Upper lobe of right lung (tissue), 1 donor: ENCODE measurements around the gene RGMB. TPM values are rescaled to one million over a fixed set of nuclear protein-coding genes. Genes with fewer than 3 reads are reported as not detected.

Experiments used
- ATAC-seq: fragments of 200-7000 bp; cut with Tn5 transposase; one replicate; pipeline ENCODE4 v1.9.1; 2020; ENCODE audit warnings: mild to moderate bottlenecking, moderate library complexity
- DNase-seq: peaks from one replicate; pipeline ENCODE4 v3.0.0-alpha.2; 2020
- H3K27ac ChIP-seq: fragments of 200-600 bp; one replicate; pipeline ENCODE4 v1.8.0; 2022
- H3K27me3 ChIP-seq: fragments of 200-600 bp; one replicate; pipeline ENCODE4 v1.8.0; 2022; ENCODE audit warnings: mild to moderate bottlenecking
- H3K36me3 ChIP-seq: fragments of 200-600 bp; one replicate; pipeline ENCODE4 v1.8.0; 2022
- H3K4me1 ChIP-seq: fragments of 200-600 bp; one replicate; pipeline ENCODE4 v1.8.0; 2022
- H3K4me3 ChIP-seq: fragments of 200-600 bp; one replicate; pipeline ENCODE4 v1.8.0; 2022; ENCODE audit warnings: mild to moderate bottlenecking
- H3K9me3 ChIP-seq: fragments of 200-600 bp; one replicate; pipeline ENCODE4 v1.8.0; 2022
- intact Hi-C: fragments of 100-400 bp; cut with DNase I; formaldehyde crosslinking; loops from one replicate; pipeline ENCODE4 v1.11.0; 2022
- total RNA-seq: library from RNA; stranded (reverse); fragmentation: NEBNext Ultra II Directional; extraction: Animal tissue kit (Norgen Biotek cat#: 25700); gene quantifications from one replicate; pipeline ENCODE4 v1.2.1, GENCODE V29; 2021
- TF ChIP-seq, protein P1 (sequence below): fragments of 200-600 bp; IDR thresholded peaks from one replicate; pipeline ENCODE4 v1.8.0; 2022; ENCODE audit warnings: antibody characterized with exemption
- donor health status: DM: no; HTN: yes; CAD: no; lungs with severe emphysema.

Gene RGMB
- total RNA-seq, 1 donor from 2014 or later: 16.8 TPM

DNA sequence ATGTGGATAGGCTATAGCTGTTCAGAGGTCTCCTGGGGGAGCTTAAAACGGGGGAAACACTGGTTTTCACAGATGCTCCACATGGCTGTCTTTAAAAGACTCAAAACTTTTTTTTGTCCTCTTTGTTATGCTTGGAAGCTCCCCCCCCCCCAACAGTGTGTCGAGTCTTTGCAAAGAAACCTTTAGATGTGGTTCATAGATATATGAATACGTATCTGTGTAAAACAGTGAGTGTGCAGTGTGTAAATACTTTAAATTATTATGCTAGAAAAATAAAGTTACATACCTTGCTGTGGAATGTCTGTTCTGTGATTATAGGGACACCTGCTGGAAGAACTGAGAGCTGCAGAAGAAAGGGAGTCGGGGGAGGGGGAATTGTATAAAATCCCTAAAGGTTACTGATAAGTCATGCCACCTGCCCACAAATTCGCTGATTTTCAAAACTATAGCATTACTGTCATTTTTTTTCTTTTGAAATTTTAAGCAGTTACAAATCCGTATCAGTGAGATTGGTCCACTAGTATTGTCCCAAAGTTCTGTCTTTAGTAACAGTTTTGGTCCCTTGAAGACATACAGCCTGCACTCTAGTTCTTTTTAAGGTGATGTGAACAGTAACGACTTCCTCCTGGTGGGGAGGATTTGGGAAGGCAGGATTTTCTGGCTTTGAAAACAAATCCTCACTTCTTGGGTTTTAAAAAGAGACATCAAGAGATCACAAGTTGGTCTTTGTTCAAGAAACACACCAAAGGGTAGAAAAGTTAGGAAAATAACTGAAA is 22.9 kb downstream of the RGMB start:
- ATAC-seq: peak; percentile 84

DNA sequence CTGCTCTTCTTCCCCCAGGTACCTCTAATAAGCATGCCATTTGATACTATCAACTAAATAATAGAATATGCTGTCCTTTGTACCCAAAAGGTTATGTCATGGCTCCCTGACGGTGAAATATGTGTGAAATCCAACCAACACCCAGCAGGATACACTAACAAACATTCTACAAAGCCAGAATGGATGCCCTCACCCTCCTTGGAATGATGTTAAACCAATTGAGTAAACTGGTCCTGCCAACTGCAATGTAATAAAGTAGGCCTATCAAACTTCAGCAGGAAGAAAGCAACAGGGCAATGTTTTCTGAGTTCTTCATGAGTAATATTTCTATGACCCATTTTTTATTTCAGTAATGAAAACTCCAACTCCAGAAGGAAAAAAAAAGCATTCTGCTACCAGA is 24.9 kb downstream of the RGMB start:
- Histone ChIP-seq H3K27ac (no peak overlapping the region), H3K4me3 (no peak overlapping the region), H3K27me3 (no peaks in the 10 kb centered on the region), H3K9me3 (no peaks in the 10 kb centered on the region), H3K36me3 (peaks cover 4% of the 10 kb centered on the region), H3K4me1 (no peaks in the 10 kb centered on the region)
- intact Hi-C loops: no loop called here
- no peak for ATAC-seq
- TF ChIP-seq, protein P1, sequence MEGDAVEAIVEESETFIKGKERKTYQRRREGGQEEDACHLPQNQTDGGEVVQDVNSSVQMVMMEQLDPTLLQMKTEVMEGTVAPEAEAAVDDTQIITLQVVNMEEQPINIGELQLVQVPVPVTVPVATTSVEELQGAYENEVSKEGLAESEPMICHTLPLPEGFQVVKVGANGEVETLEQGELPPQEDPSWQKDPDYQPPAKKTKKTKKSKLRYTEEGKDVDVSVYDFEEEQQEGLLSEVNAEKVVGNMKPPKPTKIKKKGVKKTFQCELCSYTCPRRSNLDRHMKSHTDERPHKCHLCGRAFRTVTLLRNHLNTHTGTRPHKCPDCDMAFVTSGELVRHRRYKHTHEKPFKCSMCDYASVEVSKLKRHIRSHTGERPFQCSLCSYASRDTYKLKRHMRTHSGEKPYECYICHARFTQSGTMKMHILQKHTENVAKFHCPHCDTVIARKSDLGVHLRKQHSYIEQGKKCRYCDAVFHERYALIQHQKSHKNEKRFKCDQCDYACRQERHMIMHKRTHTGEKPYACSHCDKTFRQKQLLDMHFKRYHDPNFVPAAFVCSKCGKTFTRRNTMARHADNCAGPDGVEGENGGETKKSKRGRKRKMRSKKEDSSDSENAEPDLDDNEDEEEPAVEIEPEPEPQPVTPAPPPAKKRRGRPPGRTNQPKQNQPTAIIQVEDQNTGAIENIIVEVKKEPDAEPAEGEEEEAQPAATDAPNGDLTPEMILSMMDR: no peak
- no peak for DNase-seq

More for the DNA sequence above, 22.9 kb downstream of the RGMB start:
- Histone ChIP-seq H3K4me3 (no peak overlapping the region), H3K27ac (no peak overlapping the region), H3K4me1 (no peaks in the 10 kb centered on the region), H3K36me3 (peaks cover 9% of the 10 kb centered on the region), H3K9me3 (no peaks in the 10 kb centered on the region), H3K27me3 (no peaks in the 10 kb centered on the region)
- intact Hi-C loops: no loop called here
- TF ChIP-seq, protein P1: peak; percentile 74
- DNase-seq: no peak

DNA sequence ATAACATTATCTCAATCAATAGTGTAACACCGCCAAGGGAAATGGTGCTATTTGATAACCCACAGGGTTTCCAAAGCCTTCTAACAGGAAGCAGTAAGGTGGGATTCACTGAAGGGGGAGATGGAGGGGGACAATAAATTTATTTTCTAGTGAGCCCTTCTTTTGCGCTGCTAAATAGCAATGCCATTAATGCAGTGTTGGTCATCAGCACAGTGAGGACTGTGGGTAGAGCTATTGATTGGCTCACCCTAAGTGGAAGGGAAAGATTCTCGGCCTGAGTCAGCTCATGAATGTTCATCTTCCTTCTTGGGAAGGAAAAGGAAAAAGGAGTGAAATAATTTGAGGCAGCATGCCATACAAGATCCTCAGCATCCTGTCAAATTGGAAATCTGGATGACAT is 25.4 kb downstream of the RGMB start:
- no peak for ATAC-seq

DNA sequence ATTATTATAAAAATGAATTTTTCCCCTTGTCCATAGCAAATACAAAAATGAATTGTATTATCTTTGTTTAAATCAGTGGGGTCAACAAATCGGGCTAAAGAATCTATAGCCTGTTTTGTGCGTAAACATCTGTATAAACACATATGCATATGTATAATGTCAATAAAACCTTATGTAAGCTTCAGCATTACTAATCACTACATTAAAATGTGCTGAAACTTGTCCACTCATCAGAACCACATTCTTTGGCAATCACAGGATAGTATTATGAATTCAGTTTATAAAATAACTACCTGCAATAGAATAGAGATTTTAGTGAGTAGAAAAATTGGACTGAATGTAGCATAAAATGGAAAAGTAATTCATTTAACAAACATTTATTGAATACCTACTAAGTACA is 30.6 kb downstream of the RGMB start:
- Histone ChIP-seq H3K27me3 (no peaks in the 10 kb centered on the region), H3K4me3 (no peak overlapping the region), H3K36me3 (no peaks in the 10 kb centered on the region), H3K4me1 (no peaks in the 10 kb centered on the region), H3K9me3 (peaks cover 6% of the 10 kb centered on the region), H3K27ac (no peak overlapping the region)
- TF ChIP-seq, protein P1: no peak
- ATAC-seq: no peak
- no peak for DNase-seq
- intact Hi-C loops: no loop called here

More for the DNA sequence above, 25.4 kb downstream of the RGMB start:
- DNase-seq: no peak
- Histone ChIP-seq H3K27me3 (no peaks in the 10 kb centered on the region), H3K36me3 (no peaks in the 10 kb centered on the region), H3K4me1 (no peaks in the 10 kb centered on the region), H3K27ac (no peak overlapping the region), H3K9me3 (no peaks in the 10 kb centered on the region), H3K4me3 (no peak overlapping the region)
- intact Hi-C loops: no loop called here
- TF ChIP-seq, protein P1: no peak

DNA sequence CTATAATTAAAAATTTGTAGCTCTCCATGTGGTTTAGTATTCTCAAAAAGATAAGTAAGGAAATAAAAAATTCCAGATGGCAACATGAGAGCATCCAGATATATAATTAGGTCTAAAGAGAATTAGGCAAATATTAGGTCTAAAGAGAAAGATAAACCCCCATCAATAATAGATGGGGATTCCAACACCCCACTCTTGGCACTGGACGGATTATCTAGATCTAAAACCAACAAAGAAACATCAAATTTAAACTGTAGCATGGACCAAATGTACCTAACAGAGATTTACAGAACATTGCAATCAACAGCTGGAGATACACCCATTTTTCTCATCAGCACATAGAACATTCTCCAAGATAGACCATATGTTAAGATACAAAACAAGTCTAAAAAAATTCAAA is 31.6 kb downstream of the RGMB start:
- no peak for DNase-seq
- no peak for ATAC-seq
- no peaks in the 10 kb centered on the region for H3K27me3 ChIP-seq
- intact Hi-C loops: no loop called here
- TF ChIP-seq, protein P1: no peak
- no peaks in the 10 kb centered on the region for H3K36me3 ChIP-seq
- no peaks in the 10 kb centered on the region for H3K4me1 ChIP-seq
- H3K4me3 ChIP-seq: no peak overlapping the region
- no peak overlapping the region for H3K27ac ChIP-seq
- peaks cover 6% of the 10 kb centered on the region for H3K9me3 ChIP-seq
